HK-2 (cell line): ENCODE measurements around the gene ADGRV1.
"Not testable (repeated sequence)": the region's sequence is repeated elsewhere in the genome, so short reads cannot be mapped to it uniquely, and the experiment has no call there.

Experiments used
- DNase-seq: peaks from one replicate; pipeline ENCODE4 v3.0.0-alpha.2; 2018; ENCODE audit not compliant: unreplicated experiment

The ADGRV1 gene

GRCh38 chr5:90902170-90902569 lies 343.6 kb downstream of the ADGRV1 start:
- DNase-seq = no peak

- no peak for DNase-seq
Observed at GRCh38 chr5:90902651-90903386, 344.2 kb downstream of the ADGRV1 start.

GRCh38 chr5:90909101-90909503 lies 350.5 kb downstream of the ADGRV1 start:
- no peak for DNase-seq

GRCh38 chr5:90909940-90910339 lies 351.3 kb downstream of the ADGRV1 start:
- DNase-seq = no peak

- DNase-seq = no peak
Observed at GRCh38 chr5:90911169-90911568, 352.6 kb downstream of the ADGRV1 start.

GRCh38 chr5:90912476-90912875 lies 353.9 kb downstream of the ADGRV1 start:
- DNase-seq = no peak

- no peak for DNase-seq
Observed at GRCh38 chr5:90915393-90915792, 356.8 kb downstream of the ADGRV1 start.

GRCh38 chr5:90916947-90917800 lies 358.6 kb downstream of the ADGRV1 start:
- DNase-seq = no peak

- no peak for DNase-seq
Observed at GRCh38 chr5:90917928-90918668, 359.5 kb downstream of the ADGRV1 start.

- no peak for DNase-seq
Observed at GRCh38 chr5:90921418-90921973, 362.9 kb downstream of the ADGRV1 start.

GRCh38 chr5:90924222-90924621 lies 365.6 kb downstream of the ADGRV1 start:
- DNase-seq = not testable (repeated sequence)

GRCh38 chr5:90929013-90929839 lies 370.6 kb downstream of the ADGRV1 start:
- DNase-seq = not testable (repeated sequence)

- no peak for DNase-seq
Observed at GRCh38 chr5:90930062-90930461, 371.5 kb downstream of the ADGRV1 start.

GRCh38 chr5:90930756-90931431 lies 372.3 kb downstream of the ADGRV1 start:
- no peak for DNase-seq

- DNase-seq = no peak
Observed at GRCh38 chr5:90932052-90932699, 373.6 kb downstream of the ADGRV1 start.

GRCh38 chr5:90933298-90933697 lies 374.7 kb downstream of the ADGRV1 start:
- DNase-seq = no peak

- no peak for DNase-seq
Observed at GRCh38 chr5:90934091-90934719, 375.6 kb downstream of the ADGRV1 start.

- DNase-seq = no peak
Observed at GRCh38 chr5:90934738-90935137, 376.1 kb downstream of the ADGRV1 start.

GRCh38 chr5:90939211-90939610 lies 380.6 kb downstream of the ADGRV1 start:
- DNase-seq = no peak
